ENCODE results near the gene TMEM135.

TMEM135 gene

GRCh38 chr11:87352759-87353707, 315.3 kb downstream of the TMEM135 start:
- peak; percentile 70 to 74 for DNase-seq (ENCODE audit: low read depth in 2 of 2)

- DNase-seq (ENCODE audit: low read depth in 2 of 2), result no peak
Observed at GRCh38 chr11:87353771-87354345, 316.1 kb downstream of the TMEM135 start.

GRCh38 chr11:87355596-87355995, 317.9 kb downstream of the TMEM135 start:
- no peak for DNase-seq (ENCODE audit: low read depth in 2 of 2)

GRCh38 chr11:87356428-87356827, 318.7 kb downstream of the TMEM135 start:
- DNase-seq (ENCODE audit: low read depth in 2 of 2), result no peak

- no peak for DNase-seq (ENCODE audit: low read depth in 2 of 2)
Observed at GRCh38 chr11:87358461-87358860, 320.7 kb downstream of the TMEM135 start.

- DNase-seq (ENCODE audit: low read depth in 2 of 2), result no peak
Observed at GRCh38 chr11:87359401-87359800, 321.7 kb downstream of the TMEM135 start.

- no peak for DNase-seq (ENCODE audit: low read depth in 2 of 2)
Observed at GRCh38 chr11:87361891-87362290, 324.2 kb downstream of the TMEM135 start.

GRCh38 chr11:87366346-87366745, 328.6 kb downstream of the TMEM135 start:
- no peak for DNase-seq (ENCODE audit: low read depth in 2 of 2)

GRCh38 chr11:87366763-87367405, 329.1 kb downstream of the TMEM135 start:
- DNase-seq (ENCODE audit: low read depth in 2 of 2), result no peak

GRCh38 chr11:87368151-87368550, 330.4 kb downstream of the TMEM135 start:
- DNase-seq (ENCODE audit: low read depth in 2 of 2), result no peak

GRCh38 chr11:87368858-87369480, 331.2 kb downstream of the TMEM135 start:
- DNase-seq (ENCODE audit: low read depth in 2 of 2), result no peak

- DNase-seq (ENCODE audit: low read depth in 2 of 2), result no peak
Observed at GRCh38 chr11:87369888-87370287, 332.2 kb downstream of the TMEM135 start.

- DNase-seq (ENCODE audit: low read depth in 2 of 2), result no peak
Observed at GRCh38 chr11:87372065-87372464, 334.3 kb downstream of the TMEM135 start.

Data from stimulated activated CD8-positive, alpha-beta memory T cell treated with anti-CD3 and anti-CD28 coated beads, Interleukin-15, amount 100 ng/mL, for 48 hours (primary cell).